NB4 (cell line): Measurements from ENCODE around the gene ZFPM1.

Experiments used
- CTCF ChIP-seq: IDR thresholded peaks from one replicate; pipeline ENCODE4 v1.5.1; 2012; ENCODE audit warnings: low read depth, low read length
- MAX ChIP-seq: IDR thresholded peaks from 2 replicates; pipeline ENCODE4 v1.6.1; 2011; ENCODE audit warnings: low read depth, low read length
- MYC ChIP-seq: IDR thresholded peaks from 2 replicates; pipeline ENCODE4 v1.6.1; 2011; ENCODE audit warnings: low read depth, low read length
- POLR2A ChIP-seq: IDR thresholded peaks from 2 replicates; pipeline ENCODE4 v1.6.1; 2011; ENCODE audit warnings: mild to moderate bottlenecking; ENCODE audit not compliant: insufficient read length; ENCODE audit errors: extremely low read depth

- TF ChIP-seq CTCF (no peak), POLR2A (no peak), MAX (no peak), MYC (no peak)
Measured at GRCh38 chr16:88538366-88539060, 85.4 kb downstream of the ZFPM1 start.
